NK-92 (cell line): ENCODE measurements around the gene PITX1.

Experiments used
- DNase-seq: peaks from one replicate; lab custom pipeline; 2025; ENCODE audit not compliant: unreplicated experiment; lab: John Stamatoyannopoulos, UW

The PITX1 gene

DNA sequence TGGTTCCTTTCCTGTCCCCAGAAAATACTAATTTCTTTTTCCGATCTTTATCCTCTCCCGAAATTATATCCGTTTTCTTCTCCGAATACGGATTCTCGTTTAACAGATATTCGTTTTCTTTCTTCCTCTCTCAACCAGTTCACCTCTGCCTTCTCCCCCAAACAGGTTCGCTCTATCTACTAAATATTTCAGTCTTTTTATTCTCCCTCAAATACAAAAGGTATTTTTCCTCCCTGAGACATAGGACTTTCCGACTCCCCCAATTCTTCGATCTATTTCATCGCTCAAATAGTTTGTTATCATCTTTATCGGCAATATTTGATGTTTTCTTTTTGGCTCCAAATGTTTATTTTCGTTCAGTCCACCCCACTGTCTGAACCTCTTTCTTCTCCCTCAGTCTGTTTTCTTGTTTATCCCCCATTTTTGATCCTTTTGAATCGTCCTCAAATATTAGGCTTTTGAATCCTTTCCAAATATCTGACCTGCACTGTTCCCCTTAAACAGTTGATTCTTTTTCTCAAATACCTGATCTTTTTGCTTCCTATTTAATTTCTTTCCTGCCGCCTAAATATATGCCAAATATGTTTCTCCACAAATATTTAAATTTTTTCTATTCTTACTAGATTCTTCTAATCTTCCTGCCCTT is 4.4 kb downstream of the PITX1 start:
- no peak for DNase-seq

DNA sequence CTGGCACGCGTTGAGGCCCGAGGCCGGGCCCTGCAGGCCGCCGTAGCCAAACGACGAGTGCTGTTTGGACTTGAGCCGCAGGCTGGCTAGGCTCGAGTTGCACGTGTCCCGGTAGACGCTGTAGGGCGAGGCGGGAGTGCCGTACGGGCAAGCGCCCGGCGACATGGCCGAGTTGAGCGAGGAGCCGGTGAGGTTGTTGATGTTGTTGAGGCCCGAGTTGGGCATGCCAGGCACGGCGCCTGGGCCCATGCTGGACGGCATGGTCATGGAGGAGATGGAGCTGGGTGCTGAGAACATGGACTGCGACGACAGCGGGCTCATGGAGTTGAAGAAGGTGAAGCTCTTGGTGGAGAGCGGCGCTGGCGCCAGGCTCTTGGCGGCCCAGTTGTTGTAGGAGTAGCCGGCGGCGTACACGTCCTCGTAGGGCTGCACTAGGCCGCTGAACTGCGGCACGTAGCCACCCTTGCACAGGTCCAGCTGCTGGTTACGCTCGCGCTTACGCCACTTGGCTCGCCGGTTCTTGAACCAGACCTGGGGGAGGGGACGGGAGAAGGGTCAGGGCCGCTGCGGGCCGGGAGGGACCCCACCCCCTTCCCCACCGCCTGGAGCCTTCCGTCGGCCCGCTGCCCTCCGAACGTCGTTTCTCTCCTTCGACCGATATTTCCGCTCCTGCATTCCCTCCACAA is 5.1 kb downstream of the PITX1 start:
- no peak for DNase-seq

GRCh38 chr5:135027697-135028615 is 6.1 kb downstream of the PITX1 start:
- no peak for DNase-seq

- DNase-seq = no peak
These were observed 6.7 kb downstream of the PITX1 start for GRCh38 chr5:135027266-135027696.

DNA sequence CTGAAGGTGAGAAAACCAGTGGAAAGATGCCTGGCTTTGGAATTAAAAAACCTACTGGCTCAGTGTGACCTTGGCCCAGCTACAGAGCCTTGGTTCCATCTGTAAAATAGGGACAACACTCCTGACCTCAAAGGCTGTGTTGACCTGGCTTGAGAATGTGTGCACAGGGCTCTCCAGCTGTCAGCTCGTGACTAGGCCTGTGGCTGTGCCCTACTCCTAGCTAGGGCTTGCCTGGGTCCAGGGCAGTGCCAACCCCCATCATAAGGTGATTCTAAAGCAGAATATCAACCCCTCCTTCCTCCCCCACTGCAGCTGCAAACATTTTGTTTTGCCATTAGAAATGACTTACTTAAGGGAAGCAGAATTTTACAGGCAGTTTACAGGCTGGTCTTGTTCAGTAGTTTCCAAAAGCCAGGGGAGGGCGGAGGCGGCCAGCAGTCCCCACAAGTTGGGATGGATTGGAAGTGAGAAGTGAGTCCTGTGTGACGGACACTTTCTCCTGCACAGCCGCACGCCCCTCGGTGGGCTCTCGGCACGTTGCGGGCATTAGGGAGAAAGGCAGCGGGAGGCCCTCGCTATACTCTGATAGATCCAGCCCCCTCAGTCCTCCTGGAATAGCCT is 7.3 kb downstream of the PITX1 start:
- no peak for DNase-seq

DNA sequence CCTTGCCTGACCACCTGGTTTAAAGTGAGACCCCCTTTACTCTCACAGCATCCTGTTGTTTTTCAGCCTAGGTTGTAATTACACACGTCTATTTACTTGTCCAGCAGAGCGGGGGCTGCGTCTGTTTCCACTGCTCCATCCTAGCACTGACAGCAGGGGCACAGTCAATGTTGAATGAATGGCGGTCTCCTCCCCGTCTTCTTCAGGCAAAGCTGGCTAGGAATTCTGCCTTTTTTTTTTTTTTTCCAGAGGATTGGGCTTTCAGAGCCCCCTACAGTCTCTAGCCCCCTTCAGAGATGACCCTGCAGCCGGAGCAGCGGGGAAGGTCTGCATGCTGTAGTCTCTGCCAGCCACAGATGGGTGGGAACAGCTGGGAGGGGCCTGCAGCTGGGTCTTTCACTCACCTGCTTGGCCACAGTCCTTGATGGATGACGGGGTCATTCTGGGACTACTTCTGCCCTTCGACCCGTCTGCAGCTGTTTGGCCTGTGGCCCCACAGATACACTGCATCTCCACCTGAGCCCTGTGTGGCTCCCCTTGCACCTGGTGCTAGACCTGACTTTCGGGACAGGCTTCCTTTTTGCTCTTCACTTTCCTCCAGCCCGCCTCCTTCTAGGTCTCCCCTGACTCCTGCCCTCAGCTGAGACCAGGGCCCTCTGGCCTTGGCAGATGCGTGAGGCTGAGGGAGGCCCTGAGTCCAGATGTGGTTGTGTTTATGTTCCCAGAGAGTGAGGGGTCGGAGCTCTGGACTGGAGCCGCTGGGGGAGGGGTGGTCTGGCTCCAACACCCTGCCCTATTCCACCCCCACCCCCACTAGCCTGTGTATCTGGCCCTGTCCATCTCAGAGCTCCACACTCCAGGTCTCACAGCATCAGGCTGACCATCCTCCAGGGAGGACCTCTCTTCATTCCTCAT is 8.0 kb downstream of the PITX1 start:
- no peak for DNase-seq

DNA sequence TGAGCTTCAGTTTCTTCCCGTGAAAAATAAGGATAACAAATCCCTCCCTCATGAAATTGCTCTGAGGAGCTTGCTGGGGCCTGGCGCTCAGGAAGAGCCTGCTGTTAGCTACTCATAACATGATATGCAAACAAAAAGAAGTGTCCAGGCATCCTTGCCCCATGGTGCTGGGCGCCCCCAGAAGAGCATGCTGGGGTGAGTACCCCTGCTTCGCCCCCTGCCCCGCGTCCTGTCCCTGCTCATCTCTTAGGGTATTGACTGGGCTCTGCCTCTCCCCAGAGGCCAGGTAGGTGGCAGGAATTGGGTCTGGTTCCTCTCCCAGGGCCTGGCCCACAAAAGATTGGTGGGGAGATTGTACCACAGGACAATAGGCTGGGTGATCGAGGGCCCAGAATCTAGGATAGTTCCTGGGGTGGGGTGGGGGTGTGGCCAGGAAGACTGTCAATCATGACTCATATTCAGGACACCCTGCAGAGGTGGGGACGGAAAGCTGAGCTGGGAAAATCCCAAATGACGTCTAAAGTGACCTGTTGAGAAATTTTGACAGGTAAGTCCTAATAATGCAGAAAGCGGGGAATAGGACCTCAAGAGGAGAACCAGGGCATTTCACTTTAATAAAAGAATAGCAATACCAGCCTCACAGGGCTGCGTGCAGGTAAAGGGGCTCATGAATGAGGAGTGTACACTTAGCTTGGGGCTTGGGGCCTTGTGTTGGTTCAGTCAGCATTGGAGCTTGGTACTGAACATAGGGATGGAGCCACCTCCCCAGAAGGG is 8.9 kb downstream of the PITX1 start:
- no peak for DNase-seq

DNA sequence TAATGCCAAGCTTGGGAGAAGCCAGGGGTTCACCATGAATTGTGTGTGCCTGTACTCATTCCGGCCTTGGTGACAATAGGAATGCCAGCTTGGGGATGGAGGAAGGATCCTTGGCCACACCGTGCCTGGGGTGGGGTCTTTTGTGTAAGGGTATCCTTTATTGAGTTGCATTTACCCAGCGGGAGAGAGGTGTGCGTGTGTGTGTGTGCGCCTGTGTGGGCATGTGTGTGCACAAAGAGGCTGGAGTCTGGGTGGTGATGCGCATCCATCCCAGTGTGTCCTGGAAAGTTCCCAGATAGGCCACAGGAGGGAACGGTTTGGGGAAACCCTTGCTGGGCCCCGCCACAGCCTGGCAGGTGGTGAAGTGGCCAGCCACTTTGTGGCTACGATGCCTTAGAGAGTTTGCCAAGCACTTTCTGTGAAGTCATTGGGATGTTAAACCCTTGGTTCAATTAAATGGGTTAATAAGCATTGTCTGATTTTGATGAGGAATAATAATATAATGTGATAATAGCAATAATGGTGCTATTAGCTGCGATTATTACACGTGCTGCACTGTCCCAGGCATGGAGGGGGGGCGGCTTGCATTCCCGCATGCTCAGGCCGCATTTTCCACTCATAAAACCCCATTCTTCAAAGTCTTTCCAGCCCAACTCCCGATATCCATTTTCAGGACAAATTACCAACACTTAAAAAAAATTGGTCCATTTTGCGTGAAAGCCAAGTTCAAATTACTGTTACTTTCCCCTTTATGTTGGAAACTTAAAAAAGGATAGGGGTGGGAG is 13.7 kb downstream of the PITX1 start:
- no peak for DNase-seq

DNA sequence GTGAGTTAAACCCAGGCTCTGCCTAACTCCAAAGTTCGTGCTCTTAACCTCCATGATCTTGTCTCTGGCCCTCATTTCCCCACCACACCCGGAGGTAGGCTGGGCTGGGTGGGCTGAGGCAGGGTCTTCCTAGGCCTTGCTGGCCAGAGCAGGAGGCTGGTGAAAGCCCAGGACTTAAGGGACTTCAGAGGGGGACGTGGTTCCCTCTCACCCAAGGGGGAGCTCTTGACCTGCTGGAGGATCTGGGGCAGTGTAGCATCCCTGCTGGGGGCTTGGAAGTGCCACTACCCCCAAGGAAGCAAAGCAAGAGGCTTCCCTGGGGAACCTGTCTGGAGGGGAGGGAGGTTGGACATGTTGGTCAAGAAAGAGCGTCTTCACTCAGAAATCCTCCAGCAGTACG is 14.7 kb downstream of the PITX1 start:
- DNase-seq = no peak

DNA sequence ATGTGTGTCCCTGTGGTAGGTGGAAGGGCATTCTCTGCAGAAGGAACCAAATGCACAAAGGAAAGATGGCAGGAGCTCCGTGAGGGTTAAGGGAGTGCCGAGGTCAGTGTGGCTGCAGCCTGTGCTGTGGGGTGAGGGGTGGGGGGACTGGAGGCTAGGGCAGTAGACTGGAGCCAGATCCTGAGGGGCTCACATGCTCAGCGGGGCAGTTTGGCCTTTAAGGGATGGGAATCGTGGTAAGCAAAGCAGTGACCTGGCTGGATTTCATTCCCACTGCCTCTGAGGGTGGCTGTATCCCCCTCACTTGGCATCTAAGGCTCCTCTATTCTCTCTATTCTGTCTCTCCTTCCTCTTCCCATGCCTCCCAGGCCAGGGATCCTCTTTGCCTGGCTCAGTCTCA is 15.6 kb downstream of the PITX1 start:
- DNase-seq = no peak

DNA sequence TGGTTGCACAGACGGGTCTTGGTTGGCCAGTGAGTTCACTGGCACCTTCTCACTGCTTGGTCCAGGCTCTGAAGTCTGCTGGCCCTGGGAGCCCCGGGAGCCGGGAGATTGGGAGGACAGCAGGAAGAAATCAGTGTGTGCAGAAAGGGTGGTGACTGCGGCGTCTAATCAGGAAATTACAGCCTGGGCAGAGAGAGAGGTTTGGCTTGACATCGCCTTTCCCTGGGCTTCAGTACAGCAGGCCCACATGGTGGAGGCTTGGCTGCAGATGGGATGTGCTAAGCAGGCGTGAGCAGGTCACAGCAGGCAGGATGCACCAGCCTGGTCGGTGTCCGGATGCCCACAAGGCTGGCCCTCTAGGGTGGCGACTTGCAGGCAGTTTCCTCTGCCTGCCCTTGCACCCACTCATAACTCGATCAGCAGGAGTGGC is 17.2 kb downstream of the PITX1 start:
- DNase-seq = no peak

- DNase-seq = no peak
These were observed 18.1 kb downstream of the PITX1 start for GRCh38 chr5:135015942-135016341.

DNA sequence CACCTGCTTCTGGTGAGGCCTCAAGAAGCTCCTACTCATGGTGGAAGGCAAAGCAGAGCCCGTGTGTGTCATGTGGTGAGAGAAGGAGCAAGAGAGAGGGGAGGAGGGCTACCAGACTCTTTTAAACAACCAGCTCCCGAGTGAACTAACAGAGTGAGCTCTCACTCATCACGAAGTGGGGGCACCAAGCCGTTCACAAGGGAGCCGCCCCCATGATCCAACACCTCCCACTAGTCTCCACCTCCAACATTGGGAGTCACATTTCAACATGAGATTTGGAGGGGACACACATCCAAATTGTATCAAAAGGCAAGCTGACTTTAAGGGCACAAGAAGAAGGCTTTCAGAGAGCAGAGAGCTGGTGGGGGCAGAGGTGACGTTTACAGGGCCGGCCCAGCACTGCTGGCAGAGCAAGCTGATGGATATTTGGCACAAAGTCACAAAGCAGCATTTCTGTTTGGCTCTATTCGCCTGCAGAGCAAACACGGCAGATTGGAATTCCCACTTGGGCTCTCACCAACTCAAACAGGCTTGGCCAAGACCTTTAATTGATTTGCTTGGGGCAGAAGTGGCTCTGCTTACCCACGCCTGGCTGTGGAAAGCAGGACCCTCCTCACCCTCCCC is 20.0 kb downstream of the PITX1 start:
- no peak for DNase-seq

DNA sequence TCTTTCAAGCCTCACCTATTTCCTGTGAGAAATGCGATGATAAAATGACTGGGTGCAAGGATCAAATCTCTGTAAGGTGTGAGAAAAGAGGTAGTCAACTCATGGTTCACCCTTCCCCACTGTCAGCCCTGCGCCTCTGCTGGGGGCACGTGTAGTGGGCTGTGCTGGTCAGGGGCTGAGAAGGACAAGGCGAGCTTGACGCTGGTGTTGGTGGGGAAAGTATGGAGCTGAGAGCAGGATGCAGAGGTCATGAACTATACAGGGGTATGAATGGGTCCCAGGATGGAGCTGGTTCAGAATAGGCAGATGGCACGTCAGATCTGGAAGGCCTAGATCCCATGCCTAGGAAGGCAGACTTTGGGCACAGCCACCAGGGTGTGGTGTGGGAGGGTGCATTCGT is 20.6 kb downstream of the PITX1 start:
- DNase-seq = no peak

DNA sequence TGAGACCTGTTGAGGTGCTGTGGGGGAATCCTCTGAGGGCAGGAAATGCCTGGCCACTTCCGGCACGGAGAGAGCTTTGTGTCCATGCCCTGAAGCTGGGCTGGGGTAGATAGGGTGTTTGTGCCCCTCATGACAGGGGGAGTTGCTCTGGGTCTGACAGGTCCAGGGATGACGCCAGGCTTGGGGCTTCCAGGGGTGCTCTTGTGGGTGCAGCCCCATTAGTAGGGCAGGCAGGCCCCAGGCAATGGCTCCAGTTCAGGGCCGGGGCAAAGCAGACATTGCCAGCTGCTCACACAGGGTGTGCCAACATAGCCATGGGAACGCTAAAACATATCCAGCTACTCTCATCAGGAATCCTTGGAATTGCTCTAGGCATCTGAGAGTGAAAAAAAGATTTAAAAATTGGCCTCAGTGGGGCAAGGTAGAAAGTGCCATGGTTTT is 21.1 kb downstream of the PITX1 start:
- no peak for DNase-seq

GRCh38 chr5:135012033-135012588 is 21.9 kb downstream of the PITX1 start:
- DNase-seq = no peak

- no peak for DNase-seq
These were observed 22.5 kb downstream of the PITX1 start for GRCh38 chr5:135011355-135012032.
